ENCODE results near the gene CHRM1. TPM values are rescaled to one million over a fixed set of nuclear protein-coding genes. Genes with fewer than 3 reads are reported as not detected.
"Not testable (repeated sequence)": the region's sequence is repeated elsewhere in the genome, so short reads cannot be mapped to it uniquely, and the experiment has no call there.

The CHRM1 gene
- total and polyA plus RNA-seq, 2 of the 13 experiments (the other 11 are each of a cell fraction or from before 2014, with no cell fraction given) = not detected

DNA sequence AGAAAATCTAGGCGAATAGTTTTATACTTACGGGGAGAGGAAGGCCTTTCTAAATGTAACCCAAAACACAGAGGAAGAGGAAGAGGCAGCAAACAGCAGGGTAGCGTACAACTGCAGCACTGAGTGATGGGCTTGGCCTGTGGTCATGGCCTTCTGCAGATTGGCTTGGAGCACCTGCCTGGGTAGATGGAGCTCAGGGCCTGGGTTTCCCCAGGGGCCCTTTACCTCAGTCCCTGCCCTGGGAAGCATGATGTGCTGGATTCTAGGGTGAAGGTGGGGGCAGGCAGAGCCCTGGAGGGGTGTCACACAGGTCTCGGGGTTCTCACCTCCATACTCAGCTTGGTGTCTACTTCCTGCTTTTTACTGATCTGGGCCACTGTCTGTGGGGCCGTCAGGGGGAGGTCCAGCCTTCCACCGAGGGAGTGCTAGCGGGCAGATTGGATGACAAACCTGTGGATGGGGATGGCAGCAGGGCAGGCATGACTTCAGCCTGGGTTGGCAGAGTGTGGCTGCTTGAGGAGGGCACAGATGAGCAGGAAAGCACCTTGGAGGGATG is 27.7 kb upstream of the CHRM1 start:
- H3K79me2 ChIP-seq (ENCODE audit: insufficient read depth, low read length) = no peaks in the 10 kb centered on the region
- TF ChIP-seq ZNF234 (CRISPR knock-in tag; conservative IDR thresholded peaks at IDR 0.05) = no peak
- H4K20me1 ChIP-seq (ENCODE audit: insufficient read depth, low read length) = no peaks in the 10 kb centered on the region
- BruUV-seq (replicated peaks) = no TSS peak
- no peak overlapping the region for H2AFZ ChIP-seq (ENCODE audit: low read length)
- no peak overlapping the region for H3K4me3 ChIP-seq (replicated peaks in 1 of 3; ENCODE audit: insufficient read depth in 1 of 3, low read depth in 2 of 3, low read length in 3 of 3)
- no peaks in the 10 kb centered on the region for H3K36me3 ChIP-seq (replicated peaks in 1 of 2; ENCODE audit: control insufficient read depth in 1 of 2, insufficient read depth in 2 of 2, low read length in 2 of 2)
- no peak overlapping the region for H3K4me2 ChIP-seq (ENCODE audit: low read depth, low read length)
- WGBS (ENCODE audit: low lambda C conversion rate) = 33% methylated on average over 6 of the region's 7 CpGs
- ChIA-PET POLR2A (no interaction called here), CTCF (ENCODE audit: low intra/inter-chr PET ratio, low total read pairs) (no interaction called here)
- peaks cover 2 to 4% of the 10 kb centered on the region in 2 experiments; a peak in 2 of 5 replicates for H3K27me3 ChIP-seq (ENCODE audit: control insufficient read depth in 1 of 2, insufficient read depth in 2 of 2, low read length in 2 of 2)
- in situ Hi-C loops (cut with HindIII; ENCODE audit: extremely low pct_ligation_motif_present, low pct_unique_long_range_greater_than_20kb) = no loop called here
- H3K9me3 ChIP-seq (ENCODE audit: low read length) = no peaks in the 10 kb centered on the region
- no peak for ATAC-seq
- H3K4me1 ChIP-seq (ENCODE audit: insufficient read depth, low read length) = no peaks in the 10 kb centered on the region
- H3K9ac ChIP-seq (ENCODE audit: insufficient read depth, low read depth, low read length) = no peak overlapping the region
- intact Hi-C loops (cut with micrococcal nuclease; ENCODE audit: unreplicated experiment) = no loop called here
- DNase-seq (ENCODE audit: low spot score) = no peak
- FAIRE-seq = no peak
- no peak overlapping the region for H3K27ac ChIP-seq (ENCODE audit: extremely low read length, insufficient read depth, low read length)

DNA sequence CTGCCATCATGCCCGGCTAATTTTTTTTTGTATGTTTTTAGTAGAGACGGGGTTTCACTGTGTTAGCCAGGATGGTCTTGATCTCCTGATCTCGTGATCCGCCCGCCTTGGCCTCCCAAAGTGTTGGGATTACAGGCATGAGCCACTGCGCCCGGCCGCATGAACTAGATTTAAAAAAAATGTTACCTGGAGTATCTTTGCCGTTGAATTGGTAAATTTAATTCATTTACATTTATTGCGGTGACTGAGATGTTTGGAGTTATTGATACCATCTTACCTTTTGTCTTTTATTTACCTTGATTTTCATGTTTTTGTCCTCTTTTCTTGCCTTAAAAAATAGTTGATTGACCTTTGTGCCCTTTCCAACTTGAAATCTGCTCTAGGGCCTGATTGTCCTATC is 24.4 kb upstream of the CHRM1 start:
- FAIRE-seq; ATAC-seq; intact Hi-C loops (cut with micrococcal nuclease; ENCODE audit: unreplicated experiment); H3K9ac ChIP-seq (ENCODE audit: insufficient read depth, low read depth, low read length); in situ Hi-C loops (cut with HindIII; ENCODE audit: extremely low pct_ligation_motif_present, low pct_unique_long_range_greater_than_20kb); H3K9me3 ChIP-seq (ENCODE audit: low read length); POLR2A ChIA-PET; H3K4me3 ChIP-seq (replicated peaks in 1 of 3; ENCODE audit: insufficient read depth in 1 of 3, low read depth in 2 of 3, low read length in 3 of 3); DNase-seq (ENCODE audit: low spot score); H4K20me1 ChIP-seq (ENCODE audit: insufficient read depth, low read length); BruUV-seq (replicated peaks); H3K4me1 ChIP-seq (ENCODE audit: insufficient read depth, low read length); H3K36me3 ChIP-seq (replicated peaks in 1 of 2; ENCODE audit: control insufficient read depth in 1 of 2, insufficient read depth in 2 of 2, low read length in 2 of 2); H3K79me2 ChIP-seq (ENCODE audit: insufficient read depth, low read length); H3K27ac ChIP-seq (ENCODE audit: extremely low read length, insufficient read depth, low read length); CTCF ChIA-PET (ENCODE audit: low intra/inter-chr PET ratio, low total read pairs); H3K27me3 ChIP-seq (ENCODE audit: control insufficient read depth in 1 of 2, insufficient read depth in 2 of 2, low read length in 2 of 2); H3K4me2 ChIP-seq (ENCODE audit: low read depth, low read length); H2AFZ ChIP-seq (ENCODE audit: low read length): not testable (repeated sequence)
- WGBS (ENCODE audit: low lambda C conversion rate) = 65% methylated on average over 10 of the region's 10 CpGs

DNA sequence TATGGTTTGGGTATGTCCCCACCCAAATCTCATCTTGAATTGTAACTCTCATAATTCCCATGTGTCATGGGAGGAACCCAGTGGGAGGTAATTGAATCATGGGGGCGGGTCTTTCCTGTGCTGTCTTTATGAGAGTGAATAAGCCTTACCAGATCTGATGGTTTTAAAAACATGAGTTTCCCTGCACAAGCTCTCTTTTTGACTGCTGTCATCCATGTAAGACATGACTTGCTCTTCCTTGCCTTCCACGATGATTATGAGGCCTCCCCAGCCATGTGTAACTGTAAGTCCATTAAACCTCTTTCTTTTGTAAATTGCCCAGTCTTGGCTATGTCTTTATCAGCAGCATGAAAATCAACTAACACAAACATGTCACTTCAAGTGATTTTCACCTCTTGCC is 16.4 kb upstream of the CHRM1 start:
- H3K4me3 ChIP-seq (replicated peaks in 1 of 3; ENCODE audit: insufficient read depth in 1 of 3, low read depth in 2 of 3, low read length in 3 of 3); H3K36me3 ChIP-seq (replicated peaks in 1 of 2; ENCODE audit: control insufficient read depth in 1 of 2, insufficient read depth in 2 of 2, low read length in 2 of 2); ATAC-seq; CTCF ChIA-PET (ENCODE audit: low intra/inter-chr PET ratio, low total read pairs); H4K20me1 ChIP-seq (ENCODE audit: insufficient read depth, low read length); in situ Hi-C loops (cut with HindIII; ENCODE audit: extremely low pct_ligation_motif_present, low pct_unique_long_range_greater_than_20kb); FAIRE-seq; H3K4me1 ChIP-seq (ENCODE audit: insufficient read depth, low read length); H3K9me3 ChIP-seq (ENCODE audit: low read length); H2AFZ ChIP-seq (ENCODE audit: low read length); H3K4me2 ChIP-seq (ENCODE audit: low read depth, low read length); POLR2A ChIA-PET; H3K79me2 ChIP-seq (ENCODE audit: insufficient read depth, low read length); H3K27me3 ChIP-seq (ENCODE audit: control insufficient read depth in 1 of 2, insufficient read depth in 2 of 2, low read length in 2 of 2); H3K27ac ChIP-seq (ENCODE audit: extremely low read length, insufficient read depth, low read length); intact Hi-C loops (cut with micrococcal nuclease; ENCODE audit: unreplicated experiment); H3K9ac ChIP-seq (ENCODE audit: insufficient read depth, low read depth, low read length); DNase-seq (ENCODE audit: low spot score); BruUV-seq (replicated peaks): not testable (repeated sequence)
- 14% methylated on average over 2 of the region's 2 CpGs for WGBS (ENCODE audit: low lambda C conversion rate)

All from HepG2 (cell line).